Ascending aorta (tissue), 2 donors: ENCODE measurements around the gene NBEA. TPM values are rescaled to one million over a fixed set of nuclear protein-coding genes. Genes with fewer than 3 reads are reported as not detected.
"Not testable (repeated sequence)": the region's sequence is repeated elsewhere in the genome, so short reads cannot be mapped to it uniquely, and the experiment has no call there.

ENCODE experiments used
- DNase-seq, 2 donors: peaks; one replicate each; pipeline ENCODE4 v3.0.0-alpha.2; 2019; ENCODE audit warnings: low spot score in 2 of 2
- H3K27ac ChIP-seq, 2 donors: fragments of 200-600 bp; sonication (generic); one replicate each; pipeline ENCODE4 v1.5.1; 2016 to 2017; ENCODE audit warnings: mild to moderate bottlenecking in 1 of 2
- H3K27me3 ChIP-seq: fragments of 200-600 bp; sonication (generic); one replicate; pipeline ENCODE4 v1.5.1; 2017
- H3K36me3 ChIP-seq, 2 donors: fragments of 200-600 bp; sonication (generic); one replicate each; pipeline ENCODE4 v1.5.1; 2016
- H3K4me1 ChIP-seq, 2 donors: fragments of 200-600 bp; sonication (generic); one replicate each; pipeline ENCODE4 v1.5.1; 2016 to 2017; ENCODE audit warnings: mild to moderate bottlenecking in 1 of 2
- H3K4me3 ChIP-seq, 2 donors: fragments of 200-600 bp; sonication (generic); one replicate each; pipeline ENCODE4 v1.5.1; 2016 to 2017; ENCODE audit warnings: mild to moderate bottlenecking in 1 of 2
- H3K9me3 ChIP-seq, 2 donors: fragments of 200-600 bp; sonication (generic); one replicate each; pipeline ENCODE4 v1.5.1; 2016
- CTCF ChIP-seq, 3 experiments: fragments of 200-600 bp in 2 of 3; fragments of 450-650 bp in 1 of 3; sonication (generic) in 2 of 3; IDR thresholded peaks; one replicate each; pipeline ENCODE4 v1.5.1; 2016 to 2019; ENCODE audit warnings: antibody characterized with exemption in 3 of 3, mild to moderate bottlenecking in 1 of 3, moderate library complexity in 1 of 3
- intact Hi-C: fragments of 100-400 bp; cut with DNase I; formaldehyde crosslinking; loops from one replicate; pipeline ENCODE4 v1.15.1; 2023
- total RNA-seq: library from RNA; depleted of rRNA; stranded (reverse); fragments of >200 nt; gene quantifications from one replicate; pipeline ENCODE4 v1.1.0, GENCODE V29; 2016

Gene NBEA
- total RNA-seq, 1 donor from 2014 or later = 1.6 TPM

- Histone ChIP-seq H3K4me1 (no peaks in the 10 kb centered on the region), H3K4me3 (no peak overlapping the region), H3K27ac (no peak overlapping the region), H3K36me3 (no peaks in the 10 kb centered on the region), H3K27me3 (no peaks in the 10 kb centered on the region), H3K9me3 (no peaks in the 10 kb centered on the region)
- intact Hi-C loops = no loop called here
- no peak for TF ChIP-seq CTCF (IDR thresholded peaks at IDR 0.05)
- no peak for DNase-seq
Measured at GRCh38 chr13:35055705-35056104, 113.6 kb downstream of the NBEA start.

GRCh38 chr13:35057858-35058257 is 115.8 kb downstream of the NBEA start:
- H3K36me3 ChIP-seq = no peaks in the 10 kb centered on the region
- H3K4me1 ChIP-seq = no peaks in the 10 kb centered on the region
- no peak overlapping the region for H3K27ac ChIP-seq
- DNase-seq = no peak
- TF ChIP-seq CTCF (IDR thresholded peaks at IDR 0.05) = no peak
- intact Hi-C loops = no loop called here
- no peaks in the 10 kb centered on the region for H3K9me3 ChIP-seq
- H3K27me3 ChIP-seq = no peaks in the 10 kb centered on the region
- no peak overlapping the region for H3K4me3 ChIP-seq

GRCh38 chr13:35058585-35058984 is 116.5 kb downstream of the NBEA start:
- H3K9me3 ChIP-seq, H3K27ac ChIP-seq, intact Hi-C loops, H3K27me3 ChIP-seq, H3K4me1 ChIP-seq, H3K4me3 ChIP-seq, DNase-seq, H3K36me3 ChIP-seq: not testable (repeated sequence)

GRCh38 chr13:35086667-35087066 is 144.6 kb downstream of the NBEA start:
- no peaks in the 10 kb centered on the region for H3K27me3 ChIP-seq
- no peak overlapping the region for H3K27ac ChIP-seq
- no peaks in the 10 kb centered on the region for H3K36me3 ChIP-seq
- H3K4me3 ChIP-seq = no peak overlapping the region
- no peak for TF ChIP-seq CTCF (IDR thresholded peaks at IDR 0.05)
- peaks cover 0 to 5% of the 10 kb centered on the region in 2 donors for H3K9me3 ChIP-seq
- no peak for DNase-seq
- no peaks in the 10 kb centered on the region for H3K4me1 ChIP-seq
- intact Hi-C loops = no loop called here

- no peak for TF ChIP-seq CTCF (IDR thresholded peaks at IDR 0.05)
- Histone ChIP-seq H3K9me3 (no peaks in the 10 kb centered on the region), H3K4me3 (no peak overlapping the region), H3K27ac (no peak overlapping the region), H3K36me3 (no peaks in the 10 kb centered on the region), H3K4me1 (no peaks in the 10 kb centered on the region), H3K27me3 (no peaks in the 10 kb centered on the region)
- DNase-seq = no peak
- intact Hi-C loops = no loop called here
Measured at GRCh38 chr13:35092251-35092650, 150.2 kb downstream of the NBEA start.

GRCh38 chr13:35092751-35093150 is 150.7 kb downstream of the NBEA start:
- DNase-seq = no peak
- intact Hi-C loops = no loop called here
- H3K9me3 ChIP-seq = no peaks in the 10 kb centered on the region
- H3K4me3 ChIP-seq = no peak overlapping the region
- H3K27me3 ChIP-seq = no peaks in the 10 kb centered on the region
- H3K27ac ChIP-seq = no peak overlapping the region
- no peaks in the 10 kb centered on the region for H3K4me1 ChIP-seq
- no peak for TF ChIP-seq CTCF (IDR thresholded peaks at IDR 0.05)
- H3K36me3 ChIP-seq = no peaks in the 10 kb centered on the region
